HG03460 (cell line): ENCODE results near the gene ANKMY1.

ENCODE experiments used
- ATAC-seq: cut with Tn5 transposase; IDR thresholded peaks from one replicate; pipeline ENCODE4 v1.9.1; 2021; ENCODE audit not compliant: unreplicated experiment

Gene ANKMY1

DNA sequence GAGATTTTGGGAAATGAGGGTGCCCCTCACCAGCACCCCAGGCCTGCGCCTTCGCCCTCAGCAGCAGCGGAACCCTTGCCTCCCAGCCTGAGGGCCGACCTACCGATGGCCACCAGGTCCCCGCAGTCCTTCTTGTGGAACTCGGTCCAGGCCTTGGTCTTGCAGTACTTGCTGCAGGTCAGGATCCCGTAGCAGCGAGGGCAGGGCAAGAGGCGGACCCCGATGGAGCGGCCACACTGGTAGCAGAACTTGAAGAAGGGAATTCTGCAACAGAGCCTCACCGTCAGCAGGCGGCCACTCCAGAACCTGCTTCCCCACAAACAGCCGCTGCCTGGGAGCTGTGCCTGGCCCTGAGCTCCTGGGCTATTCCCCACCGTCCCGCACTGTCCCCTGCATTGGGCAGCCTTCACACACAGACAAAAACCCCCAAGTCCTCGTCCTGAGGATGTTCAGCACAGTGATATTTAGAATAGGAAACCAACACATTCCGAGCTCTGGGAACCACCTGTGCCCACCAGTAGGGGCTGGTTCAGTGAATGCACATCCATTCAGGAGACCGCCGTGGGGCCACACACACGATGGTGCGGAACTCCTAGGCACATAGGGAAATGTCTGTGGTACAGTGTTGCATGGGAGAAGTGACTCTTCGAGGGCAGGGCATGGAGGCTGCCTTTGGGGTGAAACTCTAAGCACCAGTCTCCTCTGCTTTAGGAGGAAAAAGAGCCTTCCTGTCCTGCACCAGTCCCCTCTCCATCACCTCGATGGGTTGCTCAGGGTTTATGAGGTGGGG, 76.8 kb downstream of the ANKMY1 start:
- no peak for ATAC-seq

- no peak for ATAC-seq
Observed at GRCh38 chr2:240479111-240479501, 78.7 kb downstream of the ANKMY1 start.

DNA sequence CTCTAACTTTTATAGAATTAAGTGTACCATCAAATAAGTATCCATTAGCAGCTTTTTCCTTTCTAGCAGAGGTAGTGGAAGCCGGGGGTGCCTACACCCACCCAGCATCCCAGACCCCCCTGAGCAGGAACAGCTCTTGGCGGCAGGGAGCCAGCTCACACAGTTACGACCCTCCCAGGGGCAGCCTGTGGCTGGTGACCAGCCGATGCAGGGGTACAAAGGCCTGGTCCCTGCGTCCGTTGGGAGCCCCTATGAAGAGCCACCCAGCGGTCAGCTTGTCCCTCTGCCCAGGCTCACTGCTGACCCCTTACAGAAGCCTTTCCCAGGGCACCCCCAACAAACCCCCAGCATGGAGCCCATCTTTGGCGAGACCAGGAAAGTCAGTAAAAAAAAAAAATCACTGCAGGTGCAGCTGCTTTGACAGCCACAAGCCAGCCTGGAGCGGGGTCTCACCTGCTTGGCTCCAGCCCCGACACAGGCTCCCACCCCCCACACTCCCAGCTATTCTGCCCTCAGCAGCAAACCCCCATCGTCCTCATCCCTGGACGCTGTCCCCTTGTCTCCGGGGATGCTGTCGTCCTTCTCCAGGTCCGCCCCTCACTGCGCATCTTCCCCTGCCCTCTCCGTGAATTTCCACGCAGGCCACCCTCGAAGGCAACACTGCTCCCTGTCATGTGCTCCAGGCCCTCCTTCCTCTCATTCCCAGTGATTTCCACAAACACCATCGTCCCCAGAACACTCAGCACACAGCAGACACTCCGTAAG, 79.3 kb downstream of the ANKMY1 start:
- ATAC-seq: no peak

DNA sequence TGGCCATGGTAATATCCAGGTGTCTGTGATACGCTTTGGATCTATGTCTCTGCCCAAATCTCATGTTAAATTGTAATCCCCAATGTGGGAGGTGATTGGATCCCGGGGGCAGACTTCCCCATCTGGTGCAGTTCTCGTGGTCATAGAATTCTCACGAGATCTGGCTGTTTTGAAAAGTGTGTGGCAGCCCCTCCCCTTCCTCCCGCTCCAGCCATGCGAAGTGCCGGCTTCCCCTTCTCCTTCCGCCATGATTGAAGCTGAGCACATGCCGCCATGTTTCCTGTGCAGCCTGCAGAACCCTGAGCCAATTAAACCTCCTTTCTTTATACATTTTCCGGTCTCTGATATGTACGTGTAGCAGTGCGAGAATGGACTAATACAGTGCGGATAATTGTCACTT, 79.9 kb downstream of the ANKMY1 start:
- no peak for ATAC-seq

- no peak for ATAC-seq
Observed at GRCh38 chr2:240473211-240473610, 84.6 kb downstream of the ANKMY1 start.

- ATAC-seq: no peak
Observed at GRCh38 chr2:240472078-240472790, 85.6 kb downstream of the ANKMY1 start.

DNA sequence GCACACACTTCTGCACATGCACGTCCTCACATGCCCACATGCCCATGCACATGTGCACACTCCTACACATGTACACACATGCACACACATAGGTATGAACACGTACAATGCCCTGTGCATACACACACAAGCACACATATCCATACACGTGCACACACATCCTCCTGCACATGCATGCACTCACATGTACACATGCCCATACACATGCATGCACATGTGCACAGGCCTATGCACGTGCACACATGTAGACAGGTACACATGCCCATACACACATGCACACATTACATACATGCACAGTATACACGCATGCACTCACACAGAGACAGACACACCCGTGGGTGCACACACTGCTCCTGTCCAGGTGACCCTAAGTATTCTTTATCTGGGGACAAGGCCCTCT, 88.0 kb downstream of the ANKMY1 start:
- no peak for ATAC-seq

DNA sequence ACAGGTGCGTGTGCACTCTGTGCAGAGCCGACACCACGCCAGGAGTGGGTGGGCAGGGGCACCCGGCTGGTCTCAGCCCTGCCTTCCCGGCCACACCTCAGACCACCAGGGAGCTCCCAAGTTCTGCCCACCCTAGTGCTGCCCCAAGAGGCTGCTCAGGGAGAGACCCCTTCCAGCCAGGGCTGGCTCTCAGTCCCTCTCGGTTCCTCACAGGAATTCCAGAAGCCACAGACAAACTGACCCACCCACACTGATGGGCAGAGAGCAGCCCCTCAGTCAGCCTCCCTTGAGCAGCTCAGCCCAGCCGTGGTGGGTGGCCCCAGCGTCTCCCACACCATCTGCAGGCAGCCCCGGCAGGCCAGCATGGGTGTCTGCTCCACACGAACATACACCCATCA, 88.5 kb downstream of the ANKMY1 start:
- no peak for ATAC-seq

GRCh38 chr2:240468303-240469238, 89.2 kb downstream of the ANKMY1 start:
- no peak for ATAC-seq

DNA sequence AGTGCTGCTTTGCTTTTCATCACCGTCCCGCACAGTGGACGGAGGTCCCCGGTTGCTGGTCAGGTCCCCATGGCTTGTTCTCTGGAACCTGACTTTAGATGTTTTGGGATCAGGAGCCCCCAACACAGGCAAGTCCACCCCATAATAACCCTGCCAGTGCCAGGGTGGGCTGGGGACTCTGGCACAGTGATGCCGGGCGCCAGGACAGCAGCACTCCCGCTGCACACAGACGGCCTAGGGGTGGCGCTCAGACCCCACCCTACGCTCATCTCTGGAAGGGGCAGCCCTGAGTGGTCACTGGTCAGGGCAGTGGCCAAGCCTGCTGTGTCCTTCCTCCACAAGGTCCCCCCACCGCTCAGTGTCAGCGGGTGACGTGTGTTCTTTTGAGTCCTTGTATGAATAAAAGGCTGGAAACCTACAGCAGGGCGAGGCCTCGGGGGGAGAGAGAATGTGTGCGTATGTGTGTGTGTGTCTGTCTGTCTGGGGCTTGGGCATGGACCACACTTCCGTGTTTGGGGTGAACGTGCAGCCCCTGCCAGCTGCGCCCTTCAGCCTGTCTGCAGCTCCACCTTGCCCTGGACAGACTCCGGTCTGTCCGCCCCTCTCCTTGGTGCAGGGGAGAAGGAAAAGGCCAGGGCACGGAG, 90.0 kb downstream of the ANKMY1 start:
- no peak for ATAC-seq

DNA sequence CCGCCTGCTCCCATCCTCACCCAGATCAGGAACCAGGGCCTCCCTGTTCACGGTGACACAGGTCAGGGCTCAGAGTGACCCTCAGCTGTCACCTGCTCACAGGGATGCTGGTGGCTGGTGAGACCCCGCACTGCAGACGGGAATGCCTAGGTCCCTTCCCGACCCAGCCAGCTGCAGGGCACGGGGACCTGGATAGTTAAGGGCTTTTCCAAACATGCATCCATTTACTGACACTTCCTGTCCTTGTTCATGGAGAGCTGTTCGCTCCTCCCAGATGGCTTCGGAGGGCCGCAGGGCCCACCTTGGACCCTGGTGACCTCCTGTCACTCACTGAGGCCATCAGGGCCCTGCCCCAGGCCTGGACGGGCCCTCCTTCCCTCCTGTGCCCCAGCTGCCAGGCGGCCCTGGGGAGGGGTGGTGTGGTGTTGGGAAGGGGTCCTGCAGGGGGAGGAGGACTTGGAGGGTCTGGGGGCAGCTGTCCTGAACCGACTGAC, 90.6 kb downstream of the ANKMY1 start:
- no peak for ATAC-seq

GRCh38 chr2:240466579-240467148, 91.1 kb downstream of the ANKMY1 start:
- no peak for ATAC-seq

DNA sequence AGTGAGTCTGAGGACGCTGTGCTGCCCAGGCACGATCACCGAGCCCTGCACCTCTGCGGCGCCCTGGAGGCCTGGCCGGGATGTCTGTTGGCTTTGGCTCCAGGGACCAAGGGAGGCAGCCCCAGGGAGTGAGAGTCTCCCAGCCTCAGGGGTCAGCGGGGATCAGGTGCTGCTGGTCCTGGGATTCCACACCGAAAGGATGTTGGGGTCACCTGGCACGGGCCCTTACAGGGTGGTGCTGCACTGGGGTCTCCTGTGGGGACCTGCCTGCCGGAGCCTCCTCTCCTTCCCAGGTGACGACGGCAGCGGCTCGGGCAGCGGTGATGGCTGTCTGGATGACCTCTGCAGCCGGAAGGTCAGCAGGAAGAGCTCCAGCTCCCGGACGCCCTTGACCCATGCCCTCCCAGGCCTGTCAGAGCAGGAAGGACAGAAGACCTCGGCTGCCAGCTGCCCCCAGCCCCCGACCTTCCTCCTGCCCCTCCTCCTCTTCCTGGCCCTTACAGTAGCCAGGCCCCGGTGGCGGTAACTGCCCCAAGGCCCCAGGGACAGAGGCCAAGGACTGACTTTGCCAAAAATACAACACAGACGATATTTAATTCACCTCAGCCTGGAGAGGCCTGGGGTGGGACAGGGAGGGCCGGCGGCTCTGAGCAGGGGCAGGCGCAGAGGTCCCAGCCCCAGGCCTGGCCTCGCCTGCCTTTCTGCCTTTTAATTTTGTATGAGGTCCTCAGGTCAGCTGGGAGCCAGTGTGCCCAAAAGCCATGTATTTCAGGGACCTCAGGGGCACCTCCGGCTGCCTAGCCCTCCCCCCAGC, 91.8 kb downstream of the ANKMY1 start:
- ATAC-seq: no peak

GRCh38 chr2:240465268-240465764, 92.5 kb downstream of the ANKMY1 start:
- no peak for ATAC-seq

GRCh38 chr2:240464514-240465241, 93.1 kb downstream of the ANKMY1 start:
- no peak for ATAC-seq

DNA sequence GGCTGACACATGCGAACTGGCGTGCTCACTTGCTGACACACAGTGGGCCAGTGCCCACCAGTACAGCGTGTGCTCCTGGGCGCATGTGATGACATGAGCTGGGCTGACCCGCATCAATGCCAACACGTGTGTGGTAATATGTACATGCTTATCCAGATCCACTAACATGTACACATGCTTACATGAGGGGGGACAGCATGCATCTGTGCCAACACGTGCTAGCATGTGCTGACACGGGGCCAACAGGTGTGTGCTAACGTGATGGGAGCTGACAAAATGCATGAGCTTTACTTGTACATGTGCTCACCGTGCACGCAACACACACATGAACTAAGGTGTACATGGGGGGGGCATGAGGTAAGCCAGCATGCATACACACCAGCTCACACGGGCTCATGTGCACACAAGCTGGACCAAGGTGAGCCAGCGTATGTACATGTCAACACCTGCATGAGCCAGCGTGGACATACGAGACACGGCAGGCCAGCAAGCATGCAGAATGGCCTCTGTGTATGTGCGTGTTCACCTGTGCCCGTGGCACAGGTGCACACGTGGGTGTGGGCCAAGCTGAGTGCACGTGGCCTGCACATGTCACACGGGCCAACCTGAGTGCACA, 93.8 kb downstream of the ANKMY1 start:
- ATAC-seq: no peak

DNA sequence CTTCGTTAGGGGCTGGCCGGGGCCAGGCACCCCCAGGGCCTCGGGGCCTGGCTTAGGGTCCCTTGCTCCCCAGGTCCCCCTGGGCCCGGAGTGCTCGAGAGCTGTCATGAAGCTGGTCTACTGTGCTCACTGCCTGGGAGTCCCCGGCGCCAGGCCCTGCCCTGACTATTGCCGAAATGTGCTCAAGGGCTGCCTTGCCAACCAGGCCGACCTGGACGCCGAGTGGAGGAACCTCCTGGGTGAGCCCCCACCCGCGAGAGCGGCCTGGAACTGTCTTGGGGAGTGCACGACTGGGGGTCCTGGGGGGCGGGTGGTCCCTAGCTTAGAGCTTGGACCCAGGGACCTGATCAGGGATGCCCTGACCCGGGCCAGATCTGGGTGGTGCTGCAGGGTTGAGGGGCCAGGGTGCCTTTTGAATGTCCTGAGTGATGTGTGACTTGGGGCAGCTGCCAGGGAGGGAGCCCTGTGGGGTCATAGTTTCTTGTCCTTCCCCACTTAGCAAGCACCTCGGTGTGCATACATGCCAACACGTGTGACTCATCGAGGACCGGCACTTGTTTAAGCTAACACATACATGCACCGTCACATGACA, 94.4 kb downstream of the ANKMY1 start:
- no peak for ATAC-seq
